Measurements from ENCODE around the gene PRODH2.
"Not testable (repeated sequence)": the region's sequence is repeated elsewhere in the genome, so short reads cannot be mapped to it uniquely, and the experiment has no call there.

- not testable (repeated sequence) for TF ChIP-seq TAF1 (IDR thresholded peaks at IDR 0.05; ENCODE audit: borderline replicate concordance, low read depth, low read length); CHD2 (IDR thresholded peaks at IDR 0.05; ENCODE audit: low read length, partially characterized antibody)
- TF ChIP-seq, protein P1, sequence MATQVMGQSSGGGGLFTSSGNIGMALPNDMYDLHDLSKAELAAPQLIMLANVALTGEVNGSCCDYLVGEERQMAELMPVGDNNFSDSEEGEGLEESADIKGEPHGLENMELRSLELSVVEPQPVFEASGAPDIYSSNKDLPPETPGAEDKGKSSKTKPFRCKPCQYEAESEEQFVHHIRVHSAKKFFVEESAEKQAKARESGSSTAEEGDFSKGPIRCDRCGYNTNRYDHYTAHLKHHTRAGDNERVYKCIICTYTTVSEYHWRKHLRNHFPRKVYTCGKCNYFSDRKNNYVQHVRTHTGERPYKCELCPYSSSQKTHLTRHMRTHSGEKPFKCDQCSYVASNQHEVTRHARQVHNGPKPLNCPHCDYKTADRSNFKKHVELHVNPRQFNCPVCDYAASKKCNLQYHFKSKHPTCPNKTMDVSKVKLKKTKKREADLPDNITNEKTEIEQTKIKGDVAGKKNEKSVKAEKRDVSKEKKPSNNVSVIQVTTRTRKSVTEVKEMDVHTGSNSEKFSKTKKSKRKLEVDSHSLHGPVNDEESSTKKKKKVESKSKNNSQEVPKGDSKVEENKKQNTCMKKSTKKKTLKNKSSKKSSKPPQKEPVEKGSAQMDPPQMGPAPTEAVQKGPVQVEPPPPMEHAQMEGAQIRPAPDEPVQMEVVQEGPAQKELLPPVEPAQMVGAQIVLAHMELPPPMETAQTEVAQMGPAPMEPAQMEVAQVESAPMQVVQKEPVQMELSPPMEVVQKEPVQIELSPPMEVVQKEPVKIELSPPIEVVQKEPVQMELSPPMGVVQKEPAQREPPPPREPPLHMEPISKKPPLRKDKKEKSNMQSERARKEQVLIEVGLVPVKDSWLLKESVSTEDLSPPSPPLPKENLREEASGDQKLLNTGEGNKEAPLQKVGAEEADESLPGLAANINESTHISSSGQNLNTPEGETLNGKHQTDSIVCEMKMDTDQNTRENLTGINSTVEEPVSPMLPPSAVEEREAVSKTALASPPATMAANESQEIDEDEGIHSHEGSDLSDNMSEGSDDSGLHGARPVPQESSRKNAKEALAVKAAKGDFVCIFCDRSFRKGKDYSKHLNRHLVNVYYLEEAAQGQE (IDR thresholded peaks at IDR 0.05; ENCODE audit: low read depth, low read length), result not testable (repeated sequence)
Measured at GRCh38 chr19:35836096-35836495, 23.5 kb upstream of the PRODH2 start.

All from SK-N-SH (cell line).